Loucy (cell line): ENCODE data around the gene ADIPOR1.

Experiments used
- H2AFZ ChIP-seq: fragments of 200-600 bp; sonication (generic); 2 replicates; pipeline ENCODE4 v1.6.0; 2016; ENCODE audit warnings: antibody characterized with exemption, mild to moderate bottlenecking, low read length, moderate library complexity
- H3F3A ChIP-seq: fragments of 200-600 bp; 2 replicates; pipeline ENCODE4 v1.6.0; 2016; ENCODE audit warnings: antibody characterized with exemption, low read depth, mild to moderate bottlenecking
- H3K27me3 ChIP-seq: fragments of 200-600 bp; sonication (generic); 2 replicates; pipeline ENCODE4 v1.6.1; 2014; ENCODE audit warnings: low read length, mild to moderate bottlenecking; ENCODE audit not compliant: insufficient read depth, poor library complexity, severe bottlenecking
- H3K36me3 ChIP-seq: fragments of 200-600 bp; sonication (generic); 2 replicates; pipeline ENCODE4 v1.6.1; 2016; ENCODE audit warnings: low read length; ENCODE audit not compliant: insufficient read depth
- H3K4me1 ChIP-seq: fragments of 200-600 bp; sonication (generic); 2 replicates; pipeline ENCODE4 v1.5.1; 2014; ENCODE audit warnings: low read length, mild to moderate bottlenecking; ENCODE audit not compliant: insufficient read depth, poor library complexity, severe bottlenecking
- H3K4me2 ChIP-seq: fragments of 200-600 bp; sonication (generic); 2 replicates; pipeline ENCODE4 v1.6.0; 2014; ENCODE audit warnings: antibody characterized with exemption, low read length, low read depth, mild to moderate bottlenecking; ENCODE audit not compliant: poor library complexity, severe bottlenecking
- H3K4me3 ChIP-seq: fragments of 200-600 bp; sonication (generic); 2 replicates; pipeline ENCODE4 v1.5.1; 2014; ENCODE audit warnings: low read length, mild to moderate bottlenecking, mixed read lengths; ENCODE audit not compliant: poor library complexity, severe bottlenecking
- H3K79me2 ChIP-seq: fragments of 200-600 bp; sonication (generic); 2 replicates; pipeline ENCODE4 v1.6.1; 2014; ENCODE audit warnings: low read length; ENCODE audit not compliant: insufficient read depth
- H3K9ac ChIP-seq: fragments of 200-600 bp; sonication (generic); 2 replicates; pipeline ENCODE4 v1.6.0; 2014; ENCODE audit warnings: mild to moderate bottlenecking, low read depth, low read length, moderate library complexity; ENCODE audit not compliant: poor library complexity, severe bottlenecking
- H3K9me2 ChIP-seq: fragments of 200-600 bp; sonication (generic); replicated peaks from 2 replicates; pipeline ENCODE4 v1.6.1; 2016; ENCODE audit warnings: low read depth, low read length, mixed read lengths
- H3K9me3 ChIP-seq: fragments of 200-600 bp; sonication (generic); 2 replicates; pipeline ENCODE4 v1.6.1; 2014; ENCODE audit warnings: mild to moderate bottlenecking, antibody characterized with exemption, low read length, low read depth; ENCODE audit not compliant: insufficient read depth
- H4K20me1 ChIP-seq: fragments of 200-600 bp; sonication (generic); 2 replicates; pipeline ENCODE4 v1.6.0; 2014; ENCODE audit warnings: antibody characterized with exemption, low read length, mild to moderate bottlenecking; ENCODE audit not compliant: insufficient read depth, poor library complexity, severe bottlenecking
- CTCF ChIP-seq: fragments of 200-600 bp; sonication (generic); conservative IDR thresholded peaks from 2 replicates; pipeline ENCODE4 v1.5.1; 2014; ENCODE audit warnings: mild to moderate bottlenecking, antibody characterized with exemption, low read length
- EZH2phosphoT487 ChIP-seq: fragments of 200-600 bp; IDR thresholded peaks from 2 replicates; pipeline ENCODE4 v1.6.1; 2018; ENCODE audit warnings: antibody characterized with exemption, mild to moderate bottlenecking, moderate library complexity, borderline replicate concordance

Gene ADIPOR1

GRCh38 chr1:202961220-202961880, 3.2 kb upstream of the ADIPOR1 start:
- peaks cover 17% of the 10 kb centered on the region for H4K20me1 ChIP-seq
- no peak overlapping the region for H3K4me3 ChIP-seq
- no peaks in the 10 kb centered on the region for H3K36me3 ChIP-seq
- no peak overlapping the region for H2AFZ ChIP-seq
- no peaks in the 10 kb centered on the region for H3K27me3 ChIP-seq
- no peak for TF ChIP-seq EZH2phosphoT487
- TF ChIP-seq CTCF: no peak
- no peak overlapping the region for H3K9ac ChIP-seq
- peaks cover 17% of the 10 kb centered on the region for H3K4me1 ChIP-seq
- peaks cover 17% of the 10 kb centered on the region for H3K79me2 ChIP-seq
- H3K9me2 ChIP-seq: no peaks in the 10 kb centered on the region
- H3F3A ChIP-seq: no peaks in the 10 kb centered on the region
- H3K9me3 ChIP-seq: no peaks in the 10 kb centered on the region
- H3K4me2 ChIP-seq: no peak overlapping the region

- peaks cover 35% of the 10 kb centered on the region for H4K20me1 ChIP-seq
These were observed 1.1 kb upstream of the ADIPOR1 start for GRCh38 chr1:202959276-202959620.

GRCh38 chr1:202958544-202959275, 598 bp upstream of the ADIPOR1 start:
- Histone ChIP-seq H3F3A (no peaks in the 10 kb centered on the region), H3K9me2 (no peaks in the 10 kb centered on the region), H3K36me3 (no peaks in the 10 kb centered on the region), H2AFZ (peak overlapping the region; percentile 97), H3K4me3 (peak overlapping the region; percentile 97), H3K4me2 (peak overlapping the region; percentile 79), H3K79me2 (peaks cover 43% of the 10 kb centered on the region), H3K27me3 (no peaks in the 10 kb centered on the region), H3K4me1 (peaks cover 38% of the 10 kb centered on the region), H4K20me1 (peaks cover 36% of the 10 kb centered on the region), H3K9ac (peak overlapping the region; percentile 94), H3K9me3 (no peaks in the 10 kb centered on the region)
- TF ChIP-seq CTCF (no peak), EZH2phosphoT487 (no peak)

More at GRCh38 chr1:202959276-202959620, 1.1 kb upstream of the ADIPOR1 start:
- H3K4me1 ChIP-seq: peaks cover 33% of the 10 kb centered on the region
- H3K4me2 ChIP-seq: no peak overlapping the region
- H3K9ac ChIP-seq: no peak overlapping the region
- H3K9me2 ChIP-seq: no peaks in the 10 kb centered on the region
- peaks cover 38% of the 10 kb centered on the region for H3K79me2 ChIP-seq
- H3K36me3 ChIP-seq: no peaks in the 10 kb centered on the region
- H3K27me3 ChIP-seq: no peaks in the 10 kb centered on the region
- TF ChIP-seq CTCF (no peak), EZH2phosphoT487 (no peak)
- H3K4me3 ChIP-seq: no peak overlapping the region
- H3K9me3 ChIP-seq: no peaks in the 10 kb centered on the region
- H3F3A ChIP-seq: no peaks in the 10 kb centered on the region
- H2AFZ ChIP-seq: no peak overlapping the region
